PFSK-1 (cell line): ENCODE data around the gene PYURF.

ENCODE experiments used
- FOXP2 ChIP-seq: optimal IDR thresholded peaks from 2 replicates; pipeline ENCODE3; 2011; ENCODE audit warnings: borderline replicate concordance, control low read depth, inconsistent platforms; ENCODE audit not compliant: insufficient read depth; ENCODE audit errors: extremely low read length, extremely low read depth
- REST ChIP-seq, 2 experiments: IDR thresholded peaks; 2 replicates each; pipeline versions ENCODE4 v1.6.1 to v1.8.0; 2011 to 2012; ENCODE audit warnings: low read depth in 2 of 2, low read length in 2 of 2, control low read depth in 1 of 2, inconsistent platforms in 1 of 2, mild to moderate bottlenecking in 1 of 2, moderate library complexity in 1 of 2; ENCODE audit not compliant: insufficient read depth in 1 of 2
- SIN3A ChIP-seq: IDR thresholded peaks from 2 replicates; pipeline ENCODE4 v1.6.1; 2012; ENCODE audit warnings: mild to moderate bottlenecking, low read length, moderate library complexity, borderline replicate concordance; ENCODE audit not compliant: insufficient read depth

DNA sequence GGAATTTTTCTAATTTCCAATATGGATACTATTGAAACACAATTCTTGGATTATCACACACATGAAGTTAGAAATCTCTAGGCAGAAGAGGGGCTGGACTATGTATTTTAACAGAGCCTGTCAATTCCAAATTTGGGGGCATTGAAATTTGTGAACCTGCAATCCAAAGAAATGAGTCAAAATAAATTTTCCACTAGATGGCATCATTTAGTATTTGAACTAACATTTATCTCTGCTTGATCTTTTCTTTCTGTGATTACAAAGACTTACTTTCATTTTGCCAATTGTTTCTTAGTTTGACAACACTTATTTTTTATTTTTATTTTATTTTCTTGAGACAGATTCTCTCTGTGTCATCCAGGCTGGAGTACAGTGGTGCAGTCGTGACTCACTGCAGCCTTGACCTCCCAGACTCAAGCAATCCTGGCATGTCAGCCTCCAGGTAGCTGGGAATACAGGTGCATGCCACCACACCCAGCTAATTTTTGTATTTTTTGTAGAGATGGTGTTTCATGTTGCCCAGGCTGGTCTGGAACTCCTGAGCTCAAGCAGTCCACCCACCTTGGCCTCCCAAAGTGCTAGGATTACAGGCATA lies 2.7 kb upstream of the PYURF start:
- TF ChIP-seq REST (IDR thresholded peaks at IDR 0.05; ENCODE audit: insufficient read depth in 1 of 2, low read depth in 2 of 2, low read length in 2 of 2) (no peak), FOXP2 (no peak), SIN3A (no peak)
